Body of pancreas (tissue), 4 donors: ENCODE measurements around the gene TRAPPC6A. TPM values are rescaled to one million over a fixed set of nuclear protein-coding genes. Genes with fewer than 3 reads are reported as not detected.

Experiments used
- ATAC-seq: fragments of 150-250 bp; one replicate; pipeline ENCODE4 v1.9.1; 2016
- DNase-seq, 4 donors: peaks; one replicate each; pipeline ENCODE4 v3.0.0-alpha.2; 2019
- H3K27ac ChIP-seq, 4 donors: fragments of 200-600 bp; sonication (generic); 1 replicate in 3 of 4; 2 replicates in 1 of 4; pipeline versions ENCODE4 v1.5.1 to v1.6.1; 2016 to 2019; ENCODE audit warnings: mild to moderate bottlenecking in 1 of 4, mixed read lengths in 1 of 4, moderate library complexity in 1 of 4
- H3K27me3 ChIP-seq, 2 donors: fragments of 200-600 bp; sonication (generic); one replicate each; pipeline ENCODE4 v1.6.0; 2016; ENCODE audit warnings: mild to moderate bottlenecking in 1 of 2
- H3K36me3 ChIP-seq, 2 donors: fragments of 200-600 bp; sonication (generic); replicated peaks in 1 of 2; 2 replicates each; pipeline ENCODE4 v1.5.1; 2016; ENCODE audit warnings: low read depth in 2 of 2; ENCODE audit not compliant: insufficient read depth in 1 of 2
- H3K4me1 ChIP-seq: fragments of 200-600 bp; sonication (generic); one replicate; pipeline ENCODE4 v1.6.0; 2016
- H3K4me3 ChIP-seq, 2 donors: fragments of 200-600 bp; sonication (generic); 1 replicate in 1 of 2; 2 replicates in 1 of 2; pipeline ENCODE4 v1.5.1; 2016 to 2019
- H3K9me3 ChIP-seq, 3 donors: fragments of 200-600 bp; sonication (generic); 1 replicate in 2 of 3; 2 replicates in 1 of 3; pipeline ENCODE4 v1.5.1; 2016
- POLR2A ChIP-seq, 3 donors: fragments of 450-650 bp; IDR thresholded peaks; one replicate each; pipeline ENCODE4 v1.6.1; 2016; ENCODE audit warnings: antibody characterized with exemption in 3 of 3, mild to moderate bottlenecking in 2 of 3
- WGBS, 2 donors: methylation state at CpG; one replicate each; pipeline ENCODE4 v1.1.5; 2017; 5-methylcytosine and 5-hydroxymethylcytosine counted together
- intact Hi-C: fragments of 100-400 bp; cut with DNase I; formaldehyde crosslinking; loops from one replicate; pipeline ENCODE4 v1.15.1; 2023
- total RNA-seq, 2 donors: library from RNA; depleted of rRNA; stranded (reverse); fragments of >200 nt; gene quantifications; one replicate each; pipeline ENCODE4 v1.1.0, GENCODE V29; 2016
- TF ChIP-seq, protein P1 (sequence below), 7 experiments: fragments of 450-650 bp in 4 of 7; fragments of 200-600 bp in 3 of 7; sonication (generic) in 3 of 7; IDR thresholded peaks; one replicate each; pipeline ENCODE4 v1.5.1; 2016 to 2019; ENCODE audit warnings: antibody characterized with exemption in 7 of 7

The TRAPPC6A gene
- total RNA-seq, 2 donors from 2014 or later, result 8.3 TPM; not detected in 1

DNA sequence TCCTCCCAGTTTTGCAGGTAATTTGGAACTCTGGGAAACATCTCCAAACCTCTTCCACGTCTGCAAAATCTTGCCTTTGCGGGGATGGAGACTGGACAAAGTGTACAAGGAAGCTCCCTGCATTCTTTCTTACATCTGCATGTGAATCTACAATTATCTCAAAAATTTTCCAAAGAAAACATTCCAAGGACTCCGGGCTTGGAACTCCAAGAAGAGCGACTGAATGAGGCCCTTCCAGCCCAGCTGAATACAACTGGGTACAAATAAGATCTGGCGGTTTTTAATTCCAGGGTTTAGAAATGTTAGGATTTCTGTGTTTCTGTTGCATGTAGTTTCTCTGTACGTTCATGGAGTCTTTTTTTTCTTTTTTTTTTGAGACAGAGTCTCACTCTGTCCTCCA, 38.6 kb upstream of the TRAPPC6A start:
- H3K4me3 ChIP-seq, result no peak overlapping the region
- TF ChIP-seq, protein P1, sequence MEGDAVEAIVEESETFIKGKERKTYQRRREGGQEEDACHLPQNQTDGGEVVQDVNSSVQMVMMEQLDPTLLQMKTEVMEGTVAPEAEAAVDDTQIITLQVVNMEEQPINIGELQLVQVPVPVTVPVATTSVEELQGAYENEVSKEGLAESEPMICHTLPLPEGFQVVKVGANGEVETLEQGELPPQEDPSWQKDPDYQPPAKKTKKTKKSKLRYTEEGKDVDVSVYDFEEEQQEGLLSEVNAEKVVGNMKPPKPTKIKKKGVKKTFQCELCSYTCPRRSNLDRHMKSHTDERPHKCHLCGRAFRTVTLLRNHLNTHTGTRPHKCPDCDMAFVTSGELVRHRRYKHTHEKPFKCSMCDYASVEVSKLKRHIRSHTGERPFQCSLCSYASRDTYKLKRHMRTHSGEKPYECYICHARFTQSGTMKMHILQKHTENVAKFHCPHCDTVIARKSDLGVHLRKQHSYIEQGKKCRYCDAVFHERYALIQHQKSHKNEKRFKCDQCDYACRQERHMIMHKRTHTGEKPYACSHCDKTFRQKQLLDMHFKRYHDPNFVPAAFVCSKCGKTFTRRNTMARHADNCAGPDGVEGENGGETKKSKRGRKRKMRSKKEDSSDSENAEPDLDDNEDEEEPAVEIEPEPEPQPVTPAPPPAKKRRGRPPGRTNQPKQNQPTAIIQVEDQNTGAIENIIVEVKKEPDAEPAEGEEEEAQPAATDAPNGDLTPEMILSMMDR (IDR thresholded peaks at IDR 0.05), result no peak
- TF ChIP-seq POLR2A (IDR thresholded peaks at IDR 0.05), result no peak
- no peak for ATAC-seq
- peaks cover 27% of the 10 kb centered on the region for H3K4me1 ChIP-seq
- no peak for DNase-seq
- WGBS, 2 donors, result 79 to 85% methylated on average over 6 of the region's 6 CpGs
- no peaks in the 10 kb centered on the region for H3K9me3 ChIP-seq
- H3K36me3 ChIP-seq, result no peaks in the 10 kb centered on the region
- intact Hi-C loops, result no loop called here
- peaks cover 0 to 11% of the 10 kb centered on the region in 2 donors for H3K27me3 ChIP-seq
- no peak overlapping the region for H3K27ac ChIP-seq

DNA sequence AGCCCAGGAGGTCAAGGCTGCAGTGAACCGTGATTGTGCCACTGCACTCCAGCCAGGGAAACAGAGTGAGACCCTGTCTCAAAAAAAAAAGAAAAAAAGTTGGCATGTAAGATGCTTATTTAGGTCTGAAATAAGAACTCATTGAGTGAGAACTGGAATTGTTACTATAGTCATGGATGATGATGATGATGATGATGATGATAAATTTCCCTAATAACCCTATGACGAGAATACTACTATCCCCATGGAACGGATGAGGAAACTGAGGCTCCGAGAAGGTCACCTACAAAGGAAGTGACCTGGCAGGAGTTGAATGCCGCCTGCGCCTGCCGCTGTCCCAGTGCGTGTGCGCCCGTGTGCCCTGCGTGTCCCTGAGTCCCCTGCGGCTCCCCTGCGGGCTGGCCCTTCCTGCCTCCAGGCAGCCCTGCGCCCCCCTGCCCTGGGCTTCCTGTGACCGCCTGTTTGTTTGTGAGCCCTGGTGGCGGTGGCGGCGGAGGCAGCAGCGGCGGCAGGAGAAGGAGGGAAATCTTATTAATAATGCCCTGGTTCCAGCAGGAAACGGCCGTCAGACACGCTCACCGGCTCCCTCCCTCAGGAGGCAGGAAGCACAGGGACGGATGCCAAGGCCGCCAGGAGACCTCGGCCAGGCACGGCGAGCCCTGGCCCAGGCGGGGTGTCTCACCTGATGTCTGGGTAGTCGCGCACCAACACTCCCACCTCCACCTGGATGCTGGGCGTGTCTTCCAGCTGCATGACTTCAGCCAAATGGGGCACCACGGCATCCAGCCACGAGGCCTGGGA, 37.6 kb upstream of the TRAPPC6A start:
- Histone ChIP-seq H3K4me1 (peaks cover 38% of the 10 kb centered on the region), H3K36me3 (no peaks in the 10 kb centered on the region), H3K9me3 (no peaks in the 10 kb centered on the region), H3K27ac (peak overlapping the region; percentile 57 to 71 (median 64)), H3K27me3 (peaks cover 0 to 11% of the 10 kb centered on the region in 2 donors), H3K4me3 (no peak overlapping the region)
- intact Hi-C loops, result no loop called here
- DNase-seq (peak; percentile 58 to 79 (median 72)), ATAC-seq (peak; percentile 49)
- TF ChIP-seq, protein P1 (IDR thresholded peaks at IDR 0.05), result peak in 1 of 7 experiments; percentile 13
- TF ChIP-seq POLR2A (IDR thresholded peaks at IDR 0.05), result no peak
- 2 to 16% methylated on average over 17 to 32 of the region's 35 CpGs for WGBS, 2 donors

DNA sequence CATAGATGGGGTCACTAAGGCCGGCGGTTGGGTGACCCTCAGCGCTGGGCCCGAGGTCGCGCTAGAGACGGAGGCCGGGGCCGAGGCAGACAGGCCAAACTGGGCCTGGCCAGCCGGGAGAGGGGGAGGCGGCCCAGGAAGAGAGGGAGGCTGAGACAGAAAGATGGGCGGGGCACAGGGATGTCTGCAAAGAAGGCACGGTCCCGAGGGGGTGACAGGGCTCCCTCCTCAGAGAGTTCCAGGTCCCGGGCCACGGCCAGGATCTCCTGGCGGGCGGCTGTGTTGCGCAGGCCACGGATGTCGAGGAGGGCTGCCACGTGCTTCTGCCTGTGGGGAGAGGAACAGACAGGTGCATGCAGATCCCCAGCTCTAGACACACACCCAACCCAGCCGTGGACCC, 35.0 kb upstream of the TRAPPC6A start:
- peak overlapping the region in 3 of 4 donors; percentile 62 to 72 (median 71) for H3K27ac ChIP-seq

DNA sequence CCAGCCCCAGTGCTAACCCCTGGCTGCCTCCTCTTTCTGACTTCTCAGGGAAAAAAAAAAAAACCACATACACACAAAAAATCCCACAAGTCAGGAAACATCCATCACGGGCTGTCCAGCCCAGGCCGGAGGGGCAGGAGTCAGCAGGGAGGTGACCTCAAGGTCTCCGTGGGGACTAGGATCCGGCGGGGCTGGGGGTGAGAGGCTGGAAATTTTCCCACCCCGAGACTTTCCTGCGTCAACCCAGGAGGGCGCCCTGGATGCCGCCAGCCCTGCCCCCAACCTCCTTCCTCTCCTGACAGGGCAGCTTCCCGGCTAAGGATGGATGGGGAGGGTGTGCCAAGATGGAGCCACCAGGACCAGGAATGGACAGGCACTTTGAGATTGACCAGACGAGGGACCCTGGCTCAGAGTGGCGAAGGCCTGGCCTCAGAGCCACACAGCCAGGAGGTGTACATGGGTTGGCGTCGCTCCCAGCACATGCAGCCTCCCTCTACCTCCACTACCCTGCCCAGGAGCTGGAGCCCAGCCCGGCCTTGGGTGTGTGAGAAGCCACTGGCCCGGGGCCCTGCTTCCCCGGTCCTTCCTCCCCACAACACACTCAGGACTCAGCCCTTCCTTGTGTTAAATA, 33.8 kb upstream of the TRAPPC6A start:
- DNase-seq, result peak; percentile 70 to 91 (median 82)

More for the DNA sequence above, 35.0 kb upstream of the TRAPPC6A start:
- Histone ChIP-seq H3K27me3 (peaks cover 0 to 5% of the 10 kb centered on the region in 2 donors), H3K9me3 (no peaks in the 10 kb centered on the region), H3K4me1 (peaks cover 38% of the 10 kb centered on the region), H3K4me3 (no peak overlapping the region), H3K36me3 (no peaks in the 10 kb centered on the region)
- 76 to 78% methylated on average over 14 to 22 of the region's 23 CpGs for WGBS, 2 donors
- ATAC-seq, result no peak
- no peak for DNase-seq
- TF ChIP-seq, protein P1 (IDR thresholded peaks at IDR 0.05), result no peak
- no peak for TF ChIP-seq POLR2A (IDR thresholded peaks at IDR 0.05)
- intact Hi-C loops, result no loop called here

More for the DNA sequence above, 33.8 kb upstream of the TRAPPC6A start:
- H3K36me3 ChIP-seq, result no peaks in the 10 kb centered on the region
- no peaks in the 10 kb centered on the region for H3K27me3 ChIP-seq
- intact Hi-C loops, result no loop called here
- no peaks in the 10 kb centered on the region for H3K9me3 ChIP-seq
- TF ChIP-seq, protein P1 (IDR thresholded peaks at IDR 0.05), result no peak
- no peak for TF ChIP-seq POLR2A (IDR thresholded peaks at IDR 0.05)
- WGBS, 2 donors, result 18 to 32% methylated on average over 8 to 17 of the region's 17 CpGs
- H3K4me3 ChIP-seq, result no peak overlapping the region
- ATAC-seq, result peak; percentile 82
- H3K4me1 ChIP-seq, result peaks cover 38% of the 10 kb centered on the region
- H3K27ac ChIP-seq, result peak overlapping the region; percentile 26 to 72 (median 66)
